Stimulated activated CD8-positive, alpha-beta memory T cell treated with anti-CD3 and anti-CD28 coated beads, Interleukin-15, amount 100 ng/mL, for 1 hour (primary cell): ENCODE measurements around the gene MRPL27.
A peak's percentile ranks its signal among the peaks of the same experiment; 100 is the strongest.
"Not testable (repeated sequence)": the region's sequence is repeated elsewhere in the genome, so short reads cannot be mapped to it uniquely, and the experiment has no call there.

Experiments
- DNase-seq: peaks from one replicate; pipeline ENCODE4 v3.0.0-alpha.2; 2020; ENCODE audit warnings: low read depth

The MRPL27 gene

DNA sequence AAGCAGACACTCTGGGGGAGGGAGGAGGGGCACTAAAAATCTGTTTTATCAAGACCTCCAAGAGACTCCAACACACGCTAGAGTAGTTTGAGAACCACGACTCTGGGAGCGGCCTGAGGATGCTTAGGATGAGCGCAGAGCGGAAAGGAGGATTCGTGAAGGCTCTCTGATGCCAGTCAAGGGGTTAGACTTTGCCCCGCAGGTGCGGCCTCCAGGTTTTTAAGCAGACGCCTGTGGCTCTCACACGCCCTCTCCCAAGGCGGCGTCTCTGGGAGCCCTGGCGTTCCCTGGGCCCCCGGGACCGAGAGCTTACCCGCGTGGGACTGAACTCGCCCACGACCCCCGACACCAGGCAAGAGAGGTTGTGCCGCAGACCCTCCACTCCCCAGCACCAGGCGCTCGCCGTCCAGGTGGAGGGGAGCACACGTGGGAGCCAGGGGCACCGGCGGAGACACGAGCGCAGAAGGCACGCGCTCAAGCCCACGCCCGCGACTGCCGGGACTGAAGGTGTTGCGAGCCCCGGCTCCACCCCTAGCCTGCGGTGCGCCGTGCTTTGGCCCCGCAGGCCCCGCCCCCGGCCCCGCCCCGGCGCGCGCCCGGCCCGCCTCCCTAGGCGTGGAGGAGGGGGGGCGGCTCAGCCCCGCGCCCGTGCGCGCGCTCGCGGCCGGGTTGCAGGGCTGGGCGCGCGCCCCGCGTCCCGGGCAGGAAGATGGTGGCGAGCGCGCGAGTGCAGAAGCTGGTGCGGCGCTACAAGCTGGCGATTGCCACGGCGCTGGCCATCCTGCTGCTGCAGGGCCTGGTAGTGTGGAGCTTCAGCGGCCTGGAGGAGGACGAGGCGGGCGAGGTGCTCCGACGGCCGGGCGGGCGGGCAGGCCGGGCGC is 27.3 kb downstream of the MRPL27 start, which contains the start of gene XYLT2:
Gene XYLT2 (plus strand): TSS at position 695 of the 881 bp plus-strand sequence. CDS start 15 bp downstream, at position 710.
- DNase-seq: peak; percentile 77

DNA sequence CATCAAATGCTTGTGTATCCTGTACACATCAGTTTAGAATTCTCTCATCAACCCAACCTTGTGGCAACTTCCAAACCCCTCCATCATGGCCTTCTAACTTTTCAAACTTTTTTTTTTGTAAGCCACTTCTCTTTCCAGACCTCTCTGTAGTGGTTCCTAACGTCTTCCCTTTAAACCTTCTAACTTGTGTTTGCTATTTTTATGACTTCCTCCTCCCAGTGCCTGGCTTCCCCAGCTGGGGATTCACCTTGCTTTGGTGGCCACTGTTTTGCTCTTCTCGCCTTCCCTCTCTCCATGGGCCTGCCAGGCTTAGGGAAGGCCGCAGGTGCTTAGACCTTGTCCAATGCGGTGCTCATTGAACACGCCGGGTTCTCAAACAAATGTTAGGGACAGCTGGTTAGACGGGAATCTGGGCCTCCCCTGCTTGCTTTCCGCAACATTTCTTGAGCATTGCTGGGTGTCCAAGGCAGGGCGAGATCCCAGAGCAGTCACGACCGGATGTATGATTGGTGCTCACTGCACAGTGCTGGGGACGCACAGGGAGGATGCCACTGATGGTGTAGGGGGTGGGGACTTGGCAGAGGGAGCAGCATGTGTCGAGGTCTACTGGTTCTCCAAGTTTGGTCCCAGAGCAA is 28.1 kb downstream of the MRPL27 start:
- no peak for DNase-seq

DNA sequence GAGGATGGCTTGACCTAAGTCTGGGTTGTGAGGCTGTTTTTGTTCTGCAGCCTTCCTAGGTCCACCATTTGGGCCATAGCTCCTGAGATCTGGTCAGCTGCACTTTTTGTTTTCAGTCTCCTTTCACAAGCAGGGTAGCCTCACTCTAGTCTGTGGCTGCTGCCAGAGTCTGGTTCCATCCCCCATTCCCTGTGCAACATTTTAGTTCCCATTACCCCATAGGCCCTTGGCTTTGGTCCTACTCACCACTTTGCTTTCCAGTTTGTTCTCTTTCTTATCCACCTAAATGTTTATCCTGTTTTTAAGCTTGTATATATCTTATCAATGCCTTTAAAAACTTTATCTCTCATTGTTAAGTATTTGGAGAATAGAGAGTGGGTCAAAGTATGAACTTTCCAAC is 33.6 kb downstream of the MRPL27 start:
- no peak for DNase-seq

DNA sequence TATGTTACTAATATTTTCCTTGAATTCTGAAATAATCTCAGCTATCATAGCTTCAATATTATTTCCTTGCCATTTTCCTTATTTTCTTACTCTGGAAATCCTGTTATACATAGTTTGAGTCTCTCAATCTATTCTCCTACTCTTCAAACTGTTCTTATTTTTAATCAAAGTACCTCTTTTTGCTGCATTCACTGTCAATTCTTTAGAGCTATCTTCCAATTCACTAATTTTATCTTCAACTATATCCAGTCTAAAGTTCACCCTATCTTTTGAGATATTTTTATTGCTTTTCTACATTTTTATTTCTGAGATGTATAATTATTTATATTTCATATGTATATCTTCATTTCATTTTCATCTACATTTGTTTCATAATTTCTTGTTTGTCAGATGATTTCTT is 34.3 kb downstream of the MRPL27 start:
- DNase-seq: no peak

DNA sequence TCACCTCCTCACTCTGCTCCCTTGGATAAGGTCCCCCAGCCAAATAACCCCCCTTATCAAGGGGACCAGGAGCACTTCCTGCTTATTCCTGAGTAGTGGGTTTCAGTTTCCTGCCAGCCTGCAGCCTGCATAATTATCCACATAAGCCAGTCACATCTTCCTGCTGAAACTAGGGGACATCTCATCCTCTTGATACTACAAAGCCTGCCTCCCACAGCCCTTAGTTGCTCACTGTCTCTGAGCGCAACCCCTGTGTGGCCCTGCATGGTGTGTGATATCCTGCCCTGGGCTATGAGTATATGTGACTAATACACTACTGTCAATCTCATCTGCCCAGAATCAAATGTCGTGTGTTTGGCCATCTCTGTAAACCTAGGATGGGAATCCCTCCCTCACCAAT is 35.0 kb downstream of the MRPL27 start:
- DNase-seq: no peak

DNA sequence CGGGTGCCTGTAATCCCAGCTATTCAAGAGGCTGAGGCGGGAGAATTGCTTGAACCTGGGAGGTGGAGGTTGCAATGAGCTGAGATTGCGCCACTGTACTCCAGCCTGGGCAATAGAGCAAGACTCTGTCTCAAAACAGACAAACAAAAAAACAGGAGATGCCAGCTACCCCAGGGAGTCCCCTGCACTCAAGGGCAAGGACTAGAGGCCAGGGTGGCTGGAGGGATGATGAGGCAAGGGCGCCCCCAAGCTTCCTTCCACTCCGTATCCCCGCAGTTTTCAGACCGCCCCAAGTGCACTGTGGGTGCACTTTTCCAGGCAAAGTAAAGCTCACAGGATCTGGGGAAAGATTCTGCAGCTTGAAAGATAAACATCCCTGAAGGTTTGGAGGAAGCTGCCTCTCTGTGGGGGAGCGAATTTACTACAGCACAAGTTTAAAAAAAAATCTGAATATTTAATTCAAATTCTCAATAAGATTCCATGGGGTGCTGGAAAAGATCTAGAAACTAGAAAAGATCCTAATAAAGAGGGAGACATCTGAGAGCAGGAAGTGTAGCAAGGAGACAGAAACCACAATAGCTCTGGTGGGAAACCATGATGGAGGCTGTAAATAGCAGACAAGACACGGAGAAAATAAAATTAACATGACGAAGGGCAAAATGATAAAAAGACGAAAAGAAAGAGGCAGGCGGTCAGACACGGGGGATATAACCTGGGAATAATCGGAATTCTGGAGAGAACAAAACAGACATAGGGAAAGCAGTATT is 39.5 kb downstream of the MRPL27 start:
- DNase-seq: not testable (repeated sequence)

DNA sequence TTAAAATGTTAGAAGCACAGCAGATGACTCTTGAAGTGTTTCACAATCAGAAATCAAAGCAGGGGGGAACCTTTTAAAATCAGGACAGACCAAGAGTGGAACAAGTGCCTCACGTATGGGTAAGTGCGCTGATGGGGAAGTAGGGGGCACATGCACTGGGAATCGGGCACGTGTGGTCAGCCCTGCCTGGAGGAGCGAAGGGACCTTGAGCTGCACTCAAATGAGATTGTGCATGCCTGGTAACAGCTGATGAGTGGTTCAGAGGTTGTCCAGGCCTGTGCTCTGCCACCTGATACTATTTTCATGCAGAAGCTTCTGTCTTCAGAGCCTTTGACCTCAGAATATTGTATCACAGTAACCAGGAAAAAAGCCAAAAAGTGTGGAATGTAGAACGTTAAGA is 40.8 kb downstream of the MRPL27 start:
- no peak for DNase-seq

DNA sequence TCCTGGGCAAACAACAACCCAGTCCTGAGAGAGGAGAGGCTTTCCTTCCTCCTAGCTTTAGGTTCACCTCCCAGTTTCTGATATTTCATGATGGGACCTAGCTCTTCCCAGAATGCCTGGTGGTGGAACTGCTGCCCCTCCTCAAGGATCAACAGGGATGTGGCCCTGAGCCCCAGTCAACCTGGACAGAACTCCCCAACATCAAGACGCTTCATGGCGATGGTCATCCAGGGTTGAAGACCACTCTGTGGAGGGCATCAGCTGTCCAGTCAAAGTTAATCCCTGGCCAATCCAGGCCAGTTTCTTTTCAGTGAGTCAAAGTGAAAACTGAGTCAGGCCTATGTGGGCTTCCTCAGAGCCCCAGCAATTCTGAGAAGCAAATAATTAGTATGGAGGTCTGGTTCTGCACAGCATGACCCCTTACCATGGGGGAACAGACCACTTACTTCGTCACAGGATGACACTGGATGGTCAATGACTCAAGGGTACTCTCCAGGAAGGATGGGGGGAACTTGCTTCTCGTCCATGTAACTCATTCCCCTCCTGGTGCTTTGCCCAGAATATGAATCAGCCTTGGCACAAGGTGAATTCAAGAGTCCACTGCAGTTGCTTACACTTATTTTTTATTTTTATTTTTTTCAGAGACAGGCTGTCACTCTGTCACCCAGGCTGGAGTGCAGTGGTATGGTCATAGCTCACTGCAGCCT is 41.7 kb downstream of the MRPL27 start:
- DNase-seq: no peak

DNA sequence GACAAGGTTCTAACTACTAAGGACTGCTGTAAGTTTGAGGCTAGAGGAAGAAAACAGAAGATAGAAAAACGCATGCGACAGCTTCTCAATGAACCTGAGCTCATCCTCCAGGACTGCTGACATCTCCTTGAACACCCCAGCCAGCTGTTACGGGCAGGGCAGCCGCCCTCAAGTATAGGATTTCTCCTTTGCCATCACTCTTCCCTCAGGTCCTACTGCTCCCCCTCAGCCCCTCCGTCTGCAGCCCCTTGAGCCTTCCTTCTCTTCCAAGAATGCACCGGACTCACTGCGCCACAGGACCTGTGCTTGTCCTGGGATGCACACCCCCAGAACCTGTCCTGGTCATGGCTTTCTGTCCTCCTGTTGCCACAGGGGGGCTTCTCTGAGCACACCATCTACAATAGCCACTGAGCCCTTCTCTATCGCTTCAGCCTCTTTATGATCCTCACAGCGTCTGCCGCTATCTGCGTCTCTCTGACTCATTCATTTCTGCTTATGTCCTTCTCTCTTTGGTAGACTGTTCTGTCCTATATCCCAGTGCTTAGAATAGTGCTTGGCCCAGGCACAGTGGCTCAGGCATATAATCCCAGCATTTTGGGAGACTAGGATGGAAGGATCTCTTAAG is 42.7 kb downstream of the MRPL27 start:
- no peak for DNase-seq

DNA sequence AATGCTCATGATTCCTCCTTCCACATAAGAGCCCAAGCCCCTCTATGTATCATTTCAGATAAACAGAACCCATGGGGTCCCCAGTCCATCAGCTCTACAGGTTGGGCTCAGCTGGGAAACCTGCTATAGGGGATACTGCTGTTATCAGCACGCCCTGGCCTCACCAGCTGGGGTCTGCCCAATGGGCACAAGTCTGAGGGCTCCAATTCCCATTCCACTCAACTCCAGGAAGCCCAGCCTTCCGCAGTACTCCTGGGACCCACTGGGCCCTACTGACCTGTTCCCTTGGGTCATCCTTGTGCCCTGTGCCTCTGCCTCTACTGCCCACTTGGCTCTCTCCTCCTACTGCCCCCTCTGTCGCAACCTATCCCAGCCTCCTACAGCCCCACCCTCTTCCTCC is 43.3 kb downstream of the MRPL27 start:
- DNase-seq: no peak

DNA sequence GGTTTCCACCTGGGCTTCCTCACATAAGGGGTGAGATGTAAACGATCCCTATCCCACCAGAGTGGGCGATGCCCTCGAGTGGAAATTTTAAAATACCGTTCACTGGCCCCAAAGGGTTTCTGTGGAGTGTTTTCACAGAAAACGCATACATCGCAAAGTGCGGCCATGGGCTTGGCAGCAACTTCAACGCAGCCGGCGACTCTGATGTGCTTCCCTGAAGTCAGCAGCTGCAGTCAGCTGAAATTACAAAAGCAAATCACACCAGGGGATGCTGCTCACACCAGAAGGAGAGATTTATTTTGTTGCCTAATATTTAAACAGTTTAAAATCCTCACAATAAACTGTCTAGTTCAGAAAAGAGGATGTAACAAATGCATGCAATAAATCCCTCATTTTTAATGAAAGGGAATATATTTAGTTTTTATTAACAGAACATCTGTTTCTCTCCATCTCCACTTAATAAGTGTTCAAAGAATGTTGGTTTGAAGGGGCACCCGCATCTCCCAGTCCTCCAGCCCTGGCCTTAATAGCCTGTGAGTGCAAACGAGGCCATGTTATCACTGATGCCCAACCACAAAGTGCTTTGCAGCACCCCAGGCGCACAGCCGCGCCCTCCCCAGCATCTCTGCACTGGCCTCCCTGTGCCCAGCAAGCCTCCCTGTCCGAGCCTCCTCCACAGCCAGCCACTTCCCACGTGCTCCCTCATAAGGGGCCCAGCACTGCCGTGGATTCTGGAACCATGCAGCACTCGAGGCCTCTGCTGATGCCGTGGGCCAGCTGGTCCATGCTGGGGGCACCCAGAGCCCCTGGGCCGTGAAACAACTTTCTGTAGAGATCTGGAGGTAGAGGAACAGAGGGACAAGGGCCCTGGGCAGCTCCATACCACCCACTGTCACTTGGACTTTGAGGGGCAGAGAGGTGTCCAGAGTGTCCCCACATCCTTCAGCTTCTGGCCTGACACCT is 44.3 kb downstream of the MRPL27 start:
- DNase-seq: no peak

DNA sequence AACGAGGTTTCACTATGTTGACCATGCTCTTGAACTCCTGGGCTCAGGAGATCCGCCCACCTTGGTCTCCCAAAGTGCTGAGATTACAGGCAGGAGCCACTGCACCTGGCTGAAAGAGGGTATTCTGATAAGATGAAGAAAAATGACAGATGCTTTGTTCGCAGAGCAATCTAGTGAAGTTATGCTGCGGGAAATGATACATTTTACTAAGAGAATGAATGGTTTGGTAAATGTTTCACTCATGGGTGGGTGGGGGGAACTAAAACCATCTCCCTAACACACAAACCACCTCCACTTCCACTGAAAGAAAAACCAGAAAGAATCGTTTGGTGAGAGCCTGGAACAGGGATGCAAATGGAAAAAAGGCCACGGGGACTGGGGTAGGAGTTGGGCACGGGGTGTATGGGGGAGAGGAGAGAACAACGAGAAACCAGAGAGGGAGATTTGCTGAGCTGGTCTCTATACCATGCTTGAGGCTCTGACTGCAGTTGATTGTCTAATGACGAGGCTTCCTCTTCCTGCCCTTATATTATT is 46.1 kb downstream of the MRPL27 start:
- no peak for DNase-seq

DNA sequence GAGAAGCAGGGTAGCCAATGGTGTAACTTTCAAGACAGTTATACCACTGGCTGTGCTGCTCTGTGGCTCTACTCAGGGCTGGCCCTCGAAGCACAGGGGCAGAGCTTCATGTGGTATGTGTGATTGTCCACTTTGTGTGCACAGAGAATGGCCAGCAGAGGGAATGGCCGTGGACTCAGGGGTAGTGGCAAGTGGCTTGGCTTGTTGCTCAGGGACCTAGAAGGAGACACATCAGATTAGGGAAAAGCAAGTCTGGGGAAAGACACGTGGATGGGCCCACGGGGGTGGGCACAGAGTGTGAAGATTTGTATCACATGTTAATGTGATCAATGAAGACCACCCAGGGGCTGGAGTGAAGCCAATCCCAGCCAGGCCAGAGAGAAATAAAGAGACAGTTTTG is 47.1 kb downstream of the MRPL27 start:
- no peak for DNase-seq

DNA sequence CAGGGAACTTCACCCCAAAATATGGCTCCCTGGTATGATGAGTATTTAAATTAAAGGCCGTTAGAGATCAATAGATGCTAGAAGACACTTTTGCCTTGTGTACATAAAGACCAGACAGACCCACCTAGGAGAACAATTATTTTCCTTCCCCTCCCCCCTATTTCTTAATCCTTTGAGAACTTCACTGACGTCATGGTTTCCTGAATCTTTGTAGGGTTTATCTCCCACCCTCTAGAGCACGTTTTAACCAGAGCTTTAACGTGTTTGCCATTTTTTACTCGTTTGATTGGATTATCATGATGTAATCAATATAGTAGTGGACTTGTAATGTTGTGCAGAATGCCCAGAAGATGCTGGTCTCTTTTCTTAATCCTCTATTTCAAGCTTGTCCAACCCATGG is 49.9 kb downstream of the MRPL27 start:
- no peak for DNase-seq

DNA sequence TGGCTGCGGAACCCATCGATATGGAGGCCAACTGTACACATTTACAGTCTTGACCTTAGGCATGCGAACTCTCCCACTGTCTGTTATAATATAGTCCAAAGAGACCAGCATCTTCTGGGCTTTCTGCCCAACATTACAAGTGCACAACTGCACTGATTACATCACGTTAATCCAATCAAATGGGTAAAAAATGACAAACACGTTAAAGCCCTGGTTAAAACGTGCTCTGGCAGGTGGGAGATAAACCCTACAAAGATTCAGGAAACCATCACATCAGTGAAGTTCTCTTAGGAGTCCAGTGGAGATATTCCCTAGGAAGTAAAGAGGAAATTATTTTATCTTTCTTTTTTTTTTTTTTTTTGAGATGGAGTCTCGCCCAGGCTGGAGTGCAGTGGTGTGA is 50.7 kb downstream of the MRPL27 start:
- no peak for DNase-seq

DNA sequence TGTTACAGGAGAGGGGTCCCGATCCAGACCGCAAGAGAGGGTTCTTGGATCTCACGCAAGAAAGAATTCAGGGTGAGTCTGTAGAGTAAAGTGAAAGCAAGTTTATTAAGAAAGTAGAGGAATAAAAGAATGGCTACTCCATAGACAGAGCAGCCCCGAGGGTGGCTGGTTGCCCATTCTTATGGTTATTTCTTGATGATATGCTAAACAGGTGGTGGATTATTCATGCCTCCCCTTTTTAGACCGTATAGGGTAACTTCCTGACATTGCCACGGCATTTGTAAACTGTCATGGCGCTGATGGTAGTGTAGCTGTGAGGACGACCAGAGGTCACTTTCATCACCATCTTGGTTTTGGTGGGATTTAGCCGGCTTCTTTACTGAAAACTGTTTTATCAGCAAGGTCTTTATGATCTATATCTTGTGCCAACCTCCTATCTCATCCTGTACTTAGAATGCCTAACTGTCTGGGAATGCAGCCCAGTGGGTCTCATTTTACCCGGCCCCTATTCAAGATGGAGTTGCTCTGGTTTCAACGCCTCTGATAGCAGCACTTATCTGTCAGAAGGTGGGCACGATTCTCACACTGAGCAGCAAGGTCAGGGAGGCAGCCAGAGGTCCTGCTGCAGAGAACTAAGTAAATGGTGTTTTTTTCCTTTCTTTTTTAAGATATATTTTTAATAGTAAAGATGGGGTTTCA is 53.5 kb downstream of the MRPL27 start:
- DNase-seq: no peak

DNA sequence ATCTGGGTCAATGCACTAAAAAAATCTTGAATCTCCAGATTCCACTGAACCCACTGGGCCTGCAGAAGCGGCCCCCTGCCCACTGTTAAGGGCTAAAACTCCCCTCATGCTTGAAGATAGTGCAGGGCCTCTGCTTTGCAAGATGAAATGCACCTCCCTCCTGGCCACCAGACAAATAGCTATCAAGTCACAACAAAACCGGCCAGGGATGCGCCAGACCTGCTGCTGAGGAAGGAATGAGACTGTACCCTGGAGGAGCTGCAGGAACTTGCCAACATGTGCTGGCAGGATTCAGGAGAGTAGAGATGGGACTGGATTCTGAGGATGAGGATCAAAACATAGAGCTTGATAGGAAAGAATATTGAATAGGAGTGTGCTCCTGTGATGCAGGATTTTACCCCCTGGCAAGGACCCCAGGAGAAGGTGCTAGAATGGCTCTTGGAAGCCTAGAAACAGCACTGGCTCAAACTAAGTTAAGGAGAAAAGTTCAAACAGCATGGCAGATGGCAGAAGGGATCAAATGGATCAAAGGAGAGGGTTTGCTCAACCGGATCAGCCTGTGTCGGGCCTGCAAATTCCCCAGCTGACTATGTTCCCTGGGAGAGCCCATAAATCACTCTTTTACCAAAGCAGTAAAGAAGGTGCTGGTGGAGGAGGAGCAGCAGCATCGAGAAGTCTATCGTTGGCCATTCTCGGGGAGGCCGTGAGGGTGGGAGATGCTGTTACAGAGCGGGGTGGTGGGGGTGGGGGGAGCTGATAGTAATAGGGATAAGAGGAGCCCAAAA is 54.3 kb downstream of the MRPL27 start:
- DNase-seq: no peak
